ENCODE data around the gene CRP. TPM values are rescaled to one million over a fixed set of nuclear protein-coding genes. Genes with fewer than 3 reads are reported as not detected.

CRP gene
- total and polyA plus RNA-seq, 2 of the 13 experiments (the other 11 are each of a cell fraction or from before 2014, with no cell fraction given): not detected

GRCh38 chr1:159686599-159687299, 27.6 kb downstream of the CRP start (continued):
- TF ChIP-seq, protein P1, sequence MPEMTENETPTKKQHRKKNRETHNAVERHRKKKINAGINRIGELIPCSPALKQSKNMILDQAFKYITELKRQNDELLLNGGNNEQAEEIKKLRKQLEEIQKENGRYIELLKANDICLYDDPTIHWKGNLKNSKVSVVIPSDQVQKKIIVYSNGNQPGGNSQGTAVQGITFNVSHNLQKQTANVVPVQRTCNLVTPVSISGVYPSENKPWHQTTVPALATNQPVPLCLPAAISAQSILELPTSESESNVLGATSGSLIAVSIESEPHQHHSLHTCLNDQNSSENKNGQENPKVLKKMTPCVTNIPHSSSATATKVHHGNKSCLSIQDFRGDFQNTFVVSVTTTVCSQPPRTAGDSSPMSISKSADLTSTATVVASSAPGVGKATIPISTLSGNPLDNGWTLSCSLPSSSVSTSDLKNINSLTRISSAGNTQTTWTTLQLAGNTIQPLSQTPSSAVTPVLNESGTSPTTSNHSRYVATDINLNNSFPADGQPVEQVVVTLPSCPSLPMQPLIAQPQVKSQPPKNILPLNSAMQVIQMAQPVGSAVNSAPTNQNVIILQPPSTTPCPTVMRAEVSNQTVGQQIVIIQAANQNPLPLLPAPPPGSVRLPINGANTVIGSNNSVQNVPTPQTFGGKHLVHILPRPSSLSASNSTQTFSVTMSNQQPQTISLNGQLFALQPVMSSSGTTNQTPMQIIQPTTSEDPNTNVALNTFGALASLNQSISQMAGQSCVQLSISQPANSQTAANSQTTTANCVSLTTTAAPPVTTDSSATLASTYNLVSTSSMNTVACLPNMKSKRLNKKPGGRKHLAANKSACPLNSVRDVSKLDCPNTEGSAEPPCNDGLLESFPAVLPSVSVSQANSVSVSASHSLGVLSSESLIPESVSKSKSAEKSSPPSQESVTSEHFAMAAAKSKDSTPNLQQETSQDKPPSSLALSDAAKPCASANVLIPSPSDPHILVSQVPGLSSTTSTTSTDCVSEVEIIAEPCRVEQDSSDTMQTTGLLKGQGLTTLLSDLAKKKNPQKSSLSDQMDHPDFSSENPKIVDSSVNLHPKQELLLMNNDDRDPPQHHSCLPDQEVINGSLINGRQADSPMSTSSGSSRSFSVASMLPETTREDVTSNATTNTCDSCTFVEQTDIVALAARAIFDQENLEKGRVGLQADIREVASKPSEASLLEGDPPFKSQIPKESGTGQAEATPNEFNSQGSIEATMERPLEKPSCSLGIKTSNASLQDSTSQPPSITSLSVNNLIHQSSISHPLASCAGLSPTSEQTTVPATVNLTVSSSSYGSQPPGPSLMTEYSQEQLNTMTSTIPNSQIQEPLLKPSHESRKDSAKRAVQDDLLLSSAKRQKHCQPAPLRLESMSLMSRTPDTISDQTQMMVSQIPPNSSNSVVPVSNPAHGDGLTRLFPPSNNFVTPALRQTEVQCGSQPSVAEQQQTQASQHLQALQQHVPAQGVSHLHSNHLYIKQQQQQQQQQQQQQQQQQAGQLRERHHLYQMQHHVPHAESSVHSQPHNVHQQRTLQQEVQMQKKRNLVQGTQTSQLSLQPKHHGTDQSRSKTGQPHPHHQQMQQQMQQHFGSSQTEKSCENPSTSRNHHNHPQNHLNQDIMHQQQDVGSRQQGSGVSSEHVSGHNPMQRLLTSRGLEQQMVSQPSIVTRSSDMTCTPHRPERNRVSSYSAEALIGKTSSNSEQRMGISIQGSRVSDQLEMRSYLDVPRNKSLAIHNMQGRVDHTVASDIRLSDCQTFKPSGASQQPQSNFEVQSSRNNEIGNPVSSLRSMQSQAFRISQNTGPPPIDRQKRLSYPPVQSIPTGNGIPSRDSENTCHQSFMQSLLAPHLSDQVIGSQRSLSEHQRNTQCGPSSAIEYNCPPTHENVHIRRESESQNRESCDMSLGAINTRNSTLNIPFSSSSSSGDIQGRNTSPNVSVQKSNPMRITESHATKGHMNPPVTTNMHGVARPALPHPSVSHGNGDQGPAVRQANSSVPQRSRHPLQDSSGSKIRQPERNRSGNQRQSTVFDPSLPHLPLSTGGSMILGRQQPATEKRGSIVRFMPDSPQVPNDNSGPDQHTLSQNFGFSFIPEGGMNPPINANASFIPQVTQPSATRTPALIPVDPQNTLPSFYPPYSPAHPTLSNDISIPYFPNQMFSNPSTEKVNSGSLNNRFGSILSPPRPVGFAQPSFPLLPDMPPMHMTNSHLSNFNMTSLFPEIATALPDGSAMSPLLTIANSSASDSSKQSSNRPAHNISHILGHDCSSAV (CRISPR knock-in tag; IDR thresholded peaks at IDR 0.05; ENCODE audit: borderline replicate concordance): no peak

- Histone ChIP-seq H3K27ac (ENCODE audit: extremely low read length, insufficient read depth, low read length) (no peak overlapping the region), H3K27me3 (ENCODE audit: control insufficient read depth in 1 of 2, insufficient read depth in 2 of 2, low read length in 2 of 2) (no peaks in the 10 kb centered on the region), H3K9ac (ENCODE audit: insufficient read depth, low read depth, low read length) (no peak overlapping the region), H3K4me2 (ENCODE audit: low read depth, low read length) (no peak overlapping the region), H3K9me3 (ENCODE audit: low read length) (no peaks in the 10 kb centered on the region), H3K4me3 (replicated peaks in 1 of 3; ENCODE audit: insufficient read depth in 1 of 3, low read depth in 2 of 3, low read length in 3 of 3) (no peak overlapping the region), H4K20me1 (ENCODE audit: insufficient read depth, low read length) (no peaks in the 10 kb centered on the region), H2AFZ (ENCODE audit: low read length) (no peak overlapping the region), H3K79me2 (ENCODE audit: insufficient read depth, low read length) (no peaks in the 10 kb centered on the region), H3K4me1 (ENCODE audit: insufficient read depth, low read length) (no peaks in the 10 kb centered on the region), H3K36me3 (replicated peaks in 1 of 2; ENCODE audit: control insufficient read depth in 1 of 2, insufficient read depth in 2 of 2, low read length in 2 of 2) (no peaks in the 10 kb centered on the region)
- intact Hi-C loops (cut with micrococcal nuclease; ENCODE audit: unreplicated experiment) (no loop called here), in situ Hi-C loops (cut with HindIII; ENCODE audit: extremely low pct_ligation_motif_present, low pct_unique_long_range_greater_than_20kb) (no loop called here)
- ATAC-seq (no peak), FAIRE-seq (no peak), DNase-seq (ENCODE audit: low spot score) (no peak)
- ChIA-PET POLR2A (no interaction called here), CTCF (ENCODE audit: low intra/inter-chr PET ratio, low total read pairs) (no interaction called here)
- WGBS (ENCODE audit: low lambda C conversion rate): no CpG with 5 or more reads among the region's 5 CpGs
- BruUV-seq (replicated peaks): no TSS peak
- TF ChIP-seq, protein P2, sequence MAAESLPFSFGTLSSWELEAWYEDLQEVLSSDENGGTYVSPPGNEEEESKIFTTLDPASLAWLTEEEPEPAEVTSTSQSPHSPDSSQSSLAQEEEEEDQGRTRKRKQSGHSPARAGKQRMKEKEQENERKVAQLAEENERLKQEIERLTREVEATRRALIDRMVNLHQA (CRISPR knock-in tag; IDR thresholded peaks at IDR 0.05): no peak
- TF ChIP-seq CCAR2 (optimal IDR thresholded peaks at IDR 0.05; ENCODE audit: low read depth, low read length) (no peak), ZGPAT (CRISPR knock-in tag; IDR thresholded peaks at IDR 0.05) (no peak), AKAP8 (CRISPR knock-in tag; IDR thresholded peaks at IDR 0.05) (no peak), POLR2AphosphoS5 (IDR thresholded peaks at IDR 0.05; ENCODE audit: low read depth, low read length) (no peak), FOXP1 (IDR thresholded peaks at IDR 0.05) (no peak), FOXP1 (CRISPR knock-in tag; IDR thresholded peaks at IDR 0.05) (no peak), SRSF4 (IDR thresholded peaks at IDR 0.05; ENCODE audit: low read depth, low read length, poor library complexity, severe bottlenecking) (no peak), ZNF839 (CRISPR knock-in tag; IDR thresholded peaks at IDR 0.05; ENCODE audit: borderline replicate concordance) (no peak), FOXK2 (IDR thresholded peaks at IDR 0.05) (no peak), MAZ (IDR thresholded peaks at IDR 0.05; ENCODE audit: borderline replicate concordance, low read depth, low read length) (no peak), MAZ (CRISPR knock-in tag; IDR thresholded peaks at IDR 0.05; ENCODE audit: low read depth) (no peak), RORA (CRISPR knock-in tag; IDR thresholded peaks at IDR 0.05) (no peak)
These were observed 35.5 kb downstream of the CRP start for GRCh38 chr1:159678939-159679338.

All from HepG2 (cell line).